NCI-H146 treated with DMSO at 0.1 percent for 48 hours (cell line): Measurements from ENCODE around the gene ARHGEF33.

ENCODE experiments used
- DNase-seq: peaks from one replicate; lab custom pipeline; 2025; ENCODE audit not compliant: unreplicated experiment; lab: John Stamatoyannopoulos, UW

Gene ARHGEF33

GRCh38 chr2:38951766-38952165 lies 62.1 kb downstream of the ARHGEF33 start:
- no peak for DNase-seq

- DNase-seq, result no peak
Measured at GRCh38 chr2:38957972-38958371, 68.3 kb downstream of the ARHGEF33 start.

- DNase-seq, result no peak
Measured at GRCh38 chr2:38959466-38959865, 69.8 kb downstream of the ARHGEF33 start.

GRCh38 chr2:38959938-38960608 lies 70.4 kb downstream of the ARHGEF33 start:
- DNase-seq, result no peak

GRCh38 chr2:38960609-38961320 lies 71.1 kb downstream of the ARHGEF33 start:
- DNase-seq, result no peak

- no peak for DNase-seq
Measured at GRCh38 chr2:38966006-38966405, 76.3 kb downstream of the ARHGEF33 start.

GRCh38 chr2:38966678-38967077 lies 77.0 kb downstream of the ARHGEF33 start:
- DNase-seq, result no peak

GRCh38 chr2:38968021-38968420 lies 78.3 kb downstream of the ARHGEF33 start:
- DNase-seq, result no peak

GRCh38 chr2:38971377-38971776 lies 81.7 kb downstream of the ARHGEF33 start:
- DNase-seq, result no peak

GRCh38 chr2:38973266-38973665 lies 83.6 kb downstream of the ARHGEF33 start:
- no peak for DNase-seq

- no peak for DNase-seq
Measured at GRCh38 chr2:38975042-38975441, 85.4 kb downstream of the ARHGEF33 start.

GRCh38 chr2:38977047-38977446 lies 87.4 kb downstream of the ARHGEF33 start:
- DNase-seq, result no peak

GRCh38 chr2:38978296-38978903 lies 88.7 kb downstream of the ARHGEF33 start:
- no peak for DNase-seq

GRCh38 chr2:38978908-38979307 lies 89.2 kb downstream of the ARHGEF33 start:
- no peak for DNase-seq

- no peak for DNase-seq
Measured at GRCh38 chr2:38981003-38981669, 91.5 kb downstream of the ARHGEF33 start.

GRCh38 chr2:38981670-38982357 lies 92.1 kb downstream of the ARHGEF33 start:
- no peak for DNase-seq

- DNase-seq, result no peak
Measured at GRCh38 chr2:38982498-38982897, 92.8 kb downstream of the ARHGEF33 start.

- no peak for DNase-seq
Measured at GRCh38 chr2:38988716-38989115, 99.0 kb downstream of the ARHGEF33 start.

- DNase-seq, result no peak
Measured at GRCh38 chr2:38991899-38992298, 102.2 kb downstream of the ARHGEF33 start.

GRCh38 chr2:38997781-38998180 lies 108.1 kb downstream of the ARHGEF33 start:
- DNase-seq, result no peak

- no peak for DNase-seq
Measured at GRCh38 chr2:39000552-39000951, 110.9 kb downstream of the ARHGEF33 start.
